Right lobe of liver (tissue), 6 donors: Measurements from ENCODE around the gene RELB. TPM values are rescaled to one million over a fixed set of nuclear protein-coding genes. Genes with fewer than 3 reads are reported as not detected.

Experiments
- ATAC-seq, 4 donors: fragments of 200-7000 bp; cut with Tn5 transposase; one replicate each; pipeline ENCODE4 v1.9.1; 2020; ENCODE audit warnings: mild to moderate bottlenecking in 4 of 4, moderate library complexity in 4 of 4
- DNase-seq, 3 donors: peaks; one replicate each; pipeline ENCODE4 v3.0.0-alpha.2; 2020
- H3K27ac ChIP-seq, 3 donors: fragments of 200-600 bp; one replicate each; pipeline ENCODE4 v1.8.0; 2022
- H3K27me3 ChIP-seq, 2 donors: fragments of 200-600 bp; one replicate each; pipeline ENCODE4 v1.8.0; 2022
- H3K36me3 ChIP-seq, 4 donors: fragments of 200-600 bp; sonication (generic) in 1 of 4; one replicate each; pipeline versions ENCODE4 v1.5.1 to v1.8.0; 2017 to 2022; ENCODE audit warnings: control low read depth in 1 of 4
- H3K4me1 ChIP-seq, 4 donors: fragments of 200-600 bp; sonication (generic) in 1 of 4; one replicate each; pipeline versions ENCODE4 v1.5.1 to v1.8.0; 2017 to 2022; ENCODE audit warnings: control low read depth in 1 of 4
- H3K4me3 ChIP-seq, 3 donors: fragments of 200-600 bp; one replicate each; pipeline ENCODE4 v1.8.0; 2022
- H3K9me3 ChIP-seq, 4 donors: fragments of 200-600 bp; sonication (generic) in 1 of 4; one replicate each; pipeline versions ENCODE4 v1.5.1 to v1.8.0; 2017 to 2022; ENCODE audit warnings: control low read depth in 1 of 4
- CTCF ChIP-seq, 4 donors: fragments of 200-600 bp in 3 of 4; fragments of 450-650 bp in 1 of 4; IDR thresholded peaks; one replicate each; pipeline versions ENCODE4 v1.5.1 to v1.8.0; 2016 to 2022; ENCODE audit warnings: antibody characterized with exemption in 4 of 4, mild to moderate bottlenecking in 2 of 4
- POLR2A ChIP-seq: fragments of 450-650 bp; IDR thresholded peaks from one replicate; pipeline ENCODE4 v1.6.1; 2017; ENCODE audit warnings: antibody characterized with exemption, mild to moderate bottlenecking
- WGBS: methylation state at CpG from one replicate; pipeline ENCODE4 v1.1.6; 2018; ENCODE audit warnings: low coverage, low lambda C conversion rate; ENCODE audit not compliant: insufficient coverage; ENCODE audit errors: missing lambda C conversion rate; 5-methylcytosine and 5-hydroxymethylcytosine counted together
- intact Hi-C, 2 donors: fragments of 100-400 bp; cut with DNase I; formaldehyde crosslinking; loops; one replicate each; pipeline versions ENCODE4 v1.11.2 to v1.14.1; 2022
- total RNA-seq, 6 experiments: library from RNA; depleted of rRNA in 2 of 6; stranded (reverse); fragments of >200 nt in 2 of 6; fragmentation: NEBNext Ultra II Directional in 3 of 6; extraction: Animal tissue kit (Norgen Biotek cat#: 25700) in 3 of 6; gene quantifications; one replicate each; pipeline versions ENCODE4 v1.1.0 to v1.2.4, GENCODE V29; 2016 to 2023
- donor health status: DM: no; HTN: yes; CAD: no.
- donor health status: DM: no; HTN: no; CAD: no.
- donor health status: DM: no; HTN: no; CAD: no.
- donor health status: DM: no; HTN: yes; CAD: no.
- donor health status: DM: no; HTN: yes; CAD: no.

RELB gene
- total RNA-seq, 6 experiments from 2014 or later, result 1.2 to 21.4 (median 7.2) TPM

DNA sequence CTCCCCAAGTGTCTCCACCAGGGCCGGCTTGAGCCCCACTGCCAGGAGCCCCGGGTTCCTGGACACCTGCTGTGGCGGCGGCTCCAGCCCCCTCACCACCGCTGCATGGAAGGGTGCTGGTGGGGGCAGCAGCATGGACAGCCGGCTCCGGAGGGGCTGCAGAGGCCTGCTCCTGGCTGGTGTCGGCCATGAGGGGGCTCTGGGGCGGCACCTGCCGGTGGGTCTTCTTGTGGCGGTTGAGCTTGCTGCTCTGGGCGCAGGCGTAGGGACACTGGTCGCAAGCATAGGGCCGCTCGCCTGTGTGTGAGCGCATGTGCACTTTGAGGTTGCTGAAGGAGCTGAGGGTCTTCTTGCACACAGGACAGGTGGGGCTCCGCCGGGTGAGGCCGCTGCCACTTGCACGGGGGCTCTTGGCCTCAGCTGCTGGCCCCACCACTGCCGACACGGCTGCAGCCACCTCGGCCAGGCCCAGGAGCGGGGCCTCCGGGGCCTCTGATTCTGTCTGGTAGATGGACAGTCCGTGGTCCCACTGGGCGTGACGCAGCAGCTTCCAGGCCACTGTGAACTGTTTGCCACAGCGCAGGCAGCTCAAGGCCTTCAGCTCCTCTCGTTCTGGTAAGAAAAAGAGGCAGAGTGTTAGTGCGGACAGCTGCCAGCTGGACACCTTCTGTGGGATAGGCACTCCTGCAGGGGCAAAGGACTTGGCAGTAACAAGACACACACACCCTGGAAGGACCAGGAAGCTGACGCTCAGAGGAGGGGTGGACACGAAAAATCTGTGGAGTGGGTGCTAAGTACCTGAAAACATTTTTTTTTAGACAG, 70.9 kb downstream of the RELB start:
- ATAC-seq, result no peak
- H3K4me3 ChIP-seq, result no peak overlapping the region
- TF ChIP-seq POLR2A (no peak), CTCF (IDR thresholded peaks at IDR 0.05) (no peak)
- WGBS, result no CpG with 5 or more reads among the region's 34 CpGs
- no peaks in the 10 kb centered on the region for H3K27me3 ChIP-seq
- H3K4me1 ChIP-seq, result peaks cover 0 to 12% (median 0%) of the 10 kb centered on the region in 4 donors
- peaks cover 4 to 40% (median 22%) of the 10 kb centered on the region in 4 donors for H3K36me3 ChIP-seq
- DNase-seq, result no peak
- H3K27ac ChIP-seq, result no peak overlapping the region
- no peaks in the 10 kb centered on the region for H3K9me3 ChIP-seq
- intact Hi-C loops, result no loop called here

GRCh38 chr19:45074744-45075300, 73.6 kb downstream of the RELB start:
- ATAC-seq (no peak), DNase-seq (no peak)
- no peak for TF ChIP-seq CTCF (IDR thresholded peaks at IDR 0.05)
- H3K4me3 ChIP-seq, result no peak overlapping the region
- no peaks in the 10 kb centered on the region for H3K9me3 ChIP-seq
- peaks cover 0 to 19% (median under 1%) of the 10 kb centered on the region in 4 donors for H3K4me1 ChIP-seq
- no peak overlapping the region for H3K27ac ChIP-seq
- peaks cover 0 to 17% (median 9%) of the 10 kb centered on the region in 4 donors for H3K36me3 ChIP-seq
- intact Hi-C loops, result no loop called here
- no peaks in the 10 kb centered on the region for H3K27me3 ChIP-seq
- 70% methylated on average over 10 of the region's 11 CpGs for WGBS

- no peaks in the 10 kb centered on the region for H3K9me3 ChIP-seq
- TF ChIP-seq POLR2A (no peak), CTCF (IDR thresholded peaks at IDR 0.05) (no peak)
- H3K27ac ChIP-seq, result peak overlapping the region in 1 of 3 donors; percentile 29
- H3K36me3 ChIP-seq, result peaks cover 0 to 10% (median 3%) of the 10 kb centered on the region in 4 donors
- DNase-seq (peak; percentile 70 to 87 (median 76)), ATAC-seq (peak; percentile 30 to 54 (median 46))
- intact Hi-C loops, result no loop called here
- 23% methylated on average over 14 of the region's 26 CpGs for WGBS
- H3K4me3 ChIP-seq, result peak overlapping the region; percentile 24 to 56 (median 38)
- H3K27me3 ChIP-seq, result no peaks in the 10 kb centered on the region
- peaks cover 0 to 25% (median 3%) of the 10 kb centered on the region in 4 donors for H3K4me1 ChIP-seq
These were observed 74.2 kb downstream of the RELB start for GRCh38 chr19:45075301-45076028.

GRCh38 chr19:45076029-45076850, 75.0 kb downstream of the RELB start, which contains the start of gene ZNF296:
ZNF296 (minus strand) TSS chr19:45076478; CDS start chr19:45076373, 105 bp downstream.
- TF ChIP-seq POLR2A (peak; percentile 46), CTCF (IDR thresholded peaks at IDR 0.05) (no peak)
- peak; percentile 75 to 88 (median 84) for ATAC-seq
- H3K27ac ChIP-seq, result peak within 1 kb of the TSS in 1 of 3 donors; percentile 29
- DNase-seq, result peak; percentile 83 to 90 (median 90)
- peaks cover 0 to 5% (median 0%) of the 10 kb centered on the region in 4 donors for H3K36me3 ChIP-seq
- peaks cover 0 to 29% (median 5%) of the 10 kb centered on the region in 4 donors for H3K4me1 ChIP-seq
- no peaks in the 10 kb centered on the region for H3K9me3 ChIP-seq
- intact Hi-C loops, result no loop called here
- WGBS, result 5% methylated on average over 8 of the region's 81 CpGs
- peak within 1 kb of the TSS; percentile 24 to 56 (median 38) for H3K4me3 ChIP-seq
- no peaks in the 10 kb centered on the region for H3K27me3 ChIP-seq
